ENCODE results near the gene ANK3.
A peak's percentile ranks its signal among the peaks of the same experiment; 100 is the strongest.

Gene ANK3

DNA sequence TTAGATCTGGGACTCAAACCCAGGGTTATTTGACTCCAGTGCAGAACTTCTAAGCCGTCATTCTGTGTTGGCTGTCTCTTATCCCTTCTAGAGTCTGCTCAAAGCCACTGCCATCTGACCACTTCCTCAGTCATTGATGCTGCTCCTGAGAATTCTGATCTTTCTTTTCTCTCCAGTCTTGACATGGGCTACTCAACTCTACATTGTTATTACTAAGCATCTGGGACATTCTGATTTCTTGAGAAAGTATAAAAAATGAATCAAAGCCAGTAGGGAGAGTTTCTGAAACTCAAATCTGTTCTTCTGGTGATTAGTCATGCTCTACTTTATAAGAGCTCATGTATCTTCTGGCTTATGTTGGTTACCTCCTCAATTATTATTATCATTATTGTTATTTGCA, 48.7 kb downstream of the ANK3 start:
- DNase-seq = peak; percentile 45

GRCh38 chr10:60339757-60340156, 49.9 kb downstream of the ANK3 start:
- no peak for DNase-seq

- DNase-seq = no peak
Measured at GRCh38 chr10:60338786-60339185, 50.9 kb downstream of the ANK3 start.

GRCh38 chr10:60338002-60338564, 51.6 kb downstream of the ANK3 start:
- no peak for DNase-seq

GRCh38 chr10:60336901-60337630, 52.6 kb downstream of the ANK3 start:
- no peak for DNase-seq

DNA sequence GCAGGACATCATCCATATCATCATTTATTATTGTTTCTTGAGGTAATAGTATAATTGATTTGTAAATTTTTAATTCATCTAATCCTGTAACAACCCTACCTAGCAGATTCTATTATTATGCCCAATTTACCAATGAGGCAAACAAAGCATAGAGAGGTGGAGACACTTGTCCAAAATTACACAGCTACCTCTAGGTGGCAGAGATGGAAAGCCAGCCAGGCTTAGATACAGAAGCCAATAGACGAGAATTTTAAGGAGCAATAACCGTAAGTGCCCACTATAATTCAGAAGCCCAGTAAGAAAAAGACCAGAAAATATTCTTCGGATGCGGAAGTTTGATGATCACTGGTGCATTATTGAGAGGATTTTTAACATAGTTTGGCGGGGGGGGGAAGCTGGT, 54.0 kb downstream of the ANK3 start:
- DNase-seq = no peak

DNA sequence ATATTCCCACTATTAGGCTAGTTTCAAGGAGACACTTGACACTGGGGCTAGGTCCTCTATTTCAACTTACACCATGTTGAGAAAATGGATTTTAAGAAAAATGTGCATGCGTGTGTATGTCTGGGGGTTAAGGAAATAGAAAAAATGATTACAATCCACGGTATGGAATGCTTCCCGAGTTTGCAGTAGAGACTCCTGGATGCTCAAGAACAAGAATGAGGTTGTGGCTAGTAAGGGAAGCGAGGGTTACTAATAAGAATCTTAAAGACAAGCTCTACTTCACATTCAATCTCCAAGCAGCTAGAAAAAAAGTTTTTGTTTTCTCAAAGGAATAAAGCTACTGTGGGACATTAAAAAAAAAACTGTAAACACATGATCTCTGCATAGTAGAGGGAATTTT, 54.7 kb downstream of the ANK3 start:
- no peak for DNase-seq

DNA sequence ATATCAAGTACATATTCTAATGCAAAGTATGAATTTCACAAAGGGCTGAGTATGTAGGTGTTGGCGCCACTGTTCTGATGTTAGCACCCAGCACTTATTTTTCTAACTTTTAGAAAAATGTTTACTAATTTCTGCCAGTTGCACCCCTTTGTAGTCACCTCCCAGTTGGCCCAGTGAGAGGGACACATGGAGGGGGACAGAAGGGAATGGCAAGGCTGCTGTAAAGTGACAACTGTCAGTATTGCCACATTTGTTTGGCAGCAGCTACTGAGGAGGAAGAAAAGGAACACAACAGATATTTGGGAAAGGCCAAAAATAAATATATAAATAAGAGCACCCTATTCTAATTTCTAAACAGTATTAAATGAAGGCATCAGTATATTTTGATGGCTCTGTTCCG, 57.3 kb downstream of the ANK3 start:
- DNase-seq = no peak

GRCh38 chr10:60331886-60332285, 57.8 kb downstream of the ANK3 start:
- DNase-seq = no peak

GRCh38 chr10:60323162-60323561, 66.5 kb downstream of the ANK3 start:
- no peak for DNase-seq

DNA sequence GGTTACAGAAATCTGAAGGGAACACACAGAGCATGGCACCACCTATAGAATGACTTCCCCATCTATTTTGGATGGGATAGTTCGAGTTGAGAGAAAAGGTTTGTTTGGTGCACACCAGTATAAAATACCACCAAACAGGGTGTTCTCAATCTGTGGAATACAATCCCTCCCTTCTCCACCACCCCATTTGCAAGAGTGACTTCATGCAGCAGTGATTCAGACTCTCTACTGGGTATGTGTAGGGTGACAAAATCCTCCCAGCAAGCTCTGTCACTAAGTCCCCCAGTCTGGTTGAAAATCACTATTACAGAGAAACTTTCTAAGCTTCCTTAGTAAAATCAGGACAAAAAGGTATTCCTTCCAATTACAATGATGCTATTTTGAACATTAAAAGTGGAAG, 69.0 kb downstream of the ANK3 start:
- no peak for DNase-seq

DNA sequence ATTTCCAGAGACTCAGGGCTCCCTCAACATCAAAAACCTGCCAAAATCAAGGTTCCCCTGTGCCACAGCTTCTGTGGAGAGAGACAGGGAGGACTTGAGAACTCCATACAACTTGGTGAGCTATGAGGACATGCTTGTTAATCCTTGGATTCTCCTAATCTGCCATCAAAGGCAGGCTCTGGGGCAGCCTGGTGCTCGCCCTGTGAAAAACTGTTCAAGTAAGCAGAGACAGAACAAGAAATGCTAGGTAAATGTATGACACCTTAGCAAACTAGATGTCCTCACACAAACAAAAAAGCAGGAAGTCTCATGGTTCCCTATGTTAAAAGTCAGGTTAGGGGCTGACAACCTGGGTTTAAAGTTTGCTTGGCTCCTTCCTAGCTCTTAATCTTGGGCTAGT, 73.6 kb downstream of the ANK3 start:
- no peak for DNase-seq

DNA sequence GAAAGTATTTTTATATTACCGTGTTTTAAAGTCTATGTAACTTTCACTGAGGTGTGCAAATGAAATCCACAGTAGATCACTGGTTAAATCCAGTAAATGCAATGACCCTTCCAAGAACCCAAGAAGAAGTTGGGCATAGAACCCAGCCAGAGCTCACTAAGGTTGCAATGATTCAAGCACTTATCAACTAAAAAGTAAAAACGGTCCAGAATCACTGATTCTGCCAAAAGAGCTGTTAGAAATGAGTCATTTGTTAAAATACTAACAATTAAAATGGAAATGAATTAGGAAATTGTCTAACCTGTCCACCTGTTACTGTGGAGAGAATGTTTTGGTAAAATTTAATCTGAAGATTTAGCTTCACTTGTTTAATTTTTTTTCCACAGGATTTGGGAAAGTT, 74.4 kb downstream of the ANK3 start:
- no peak for DNase-seq

DNA sequence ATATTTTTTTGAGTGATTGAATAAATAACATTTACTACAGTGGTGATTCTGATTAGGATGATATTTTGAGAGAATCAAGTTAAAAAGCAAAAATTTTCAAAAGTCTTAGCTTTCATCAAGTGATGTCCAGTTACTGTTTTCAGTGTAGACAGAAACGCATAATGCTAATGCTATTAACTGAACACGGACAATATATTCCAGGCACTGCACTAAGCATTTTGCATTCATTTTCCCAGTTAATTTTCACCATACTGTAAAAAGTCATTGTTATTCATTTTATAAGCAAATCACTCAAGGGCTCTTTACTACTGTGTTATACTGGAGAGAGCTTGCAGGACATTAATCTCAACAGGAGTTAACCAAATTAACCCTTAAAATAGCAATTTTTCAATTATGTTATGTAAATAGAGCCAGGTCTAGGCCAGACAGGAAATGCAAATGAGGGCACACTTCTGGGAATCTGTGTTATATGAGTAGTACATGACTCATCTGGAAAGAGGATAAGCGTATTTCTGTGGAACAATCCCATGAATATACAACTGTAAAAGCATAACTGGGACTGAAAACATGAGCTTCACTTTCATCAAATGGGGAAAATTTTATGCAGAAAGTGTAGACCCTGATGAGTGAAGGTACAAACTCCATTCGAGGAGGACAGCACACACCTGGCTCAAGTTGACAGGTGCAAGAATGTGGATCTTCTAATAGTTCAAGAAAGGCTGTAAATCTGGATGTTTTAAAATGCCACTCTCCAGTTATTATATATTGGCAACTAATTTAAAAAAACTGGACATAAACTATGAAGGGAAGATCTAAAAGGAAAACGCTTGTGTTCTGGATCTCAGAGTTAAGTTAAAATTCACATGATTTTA, 75.4 kb downstream of the ANK3 start:
- peak; percentile 52 for DNase-seq

GRCh38 chr10:60313589-60313952, 76.1 kb downstream of the ANK3 start:
- no peak for DNase-seq

- no peak for DNase-seq
Measured at GRCh38 chr10:60312818-60313588, 76.7 kb downstream of the ANK3 start.

GRCh38 chr10:60311821-60312220, 77.9 kb downstream of the ANK3 start:
- DNase-seq = no peak

- DNase-seq = no peak
Measured at GRCh38 chr10:60310740-60311139, 78.9 kb downstream of the ANK3 start.

- DNase-seq = no peak
Measured at GRCh38 chr10:60309891-60310290, 79.8 kb downstream of the ANK3 start.

DNA sequence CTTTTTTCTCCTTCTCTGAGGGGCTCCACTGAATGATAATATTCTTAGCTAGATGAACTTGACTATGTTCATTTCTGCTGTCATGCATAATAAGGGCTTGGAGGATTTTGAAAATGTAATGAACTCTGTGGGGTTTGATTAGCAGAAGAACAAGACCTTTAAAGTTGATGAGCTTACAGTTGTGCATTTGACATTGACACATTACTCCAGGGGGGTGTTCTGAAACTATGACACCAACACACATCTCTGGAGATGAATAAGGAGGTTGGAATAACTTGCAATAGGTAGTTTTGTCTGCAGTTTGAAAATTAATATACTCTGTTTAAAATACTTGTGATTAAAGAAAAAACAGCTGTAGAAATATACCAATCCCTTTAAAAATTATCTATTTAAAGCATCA, 80.3 kb downstream of the ANK3 start:
- no peak for DNase-seq

DNA sequence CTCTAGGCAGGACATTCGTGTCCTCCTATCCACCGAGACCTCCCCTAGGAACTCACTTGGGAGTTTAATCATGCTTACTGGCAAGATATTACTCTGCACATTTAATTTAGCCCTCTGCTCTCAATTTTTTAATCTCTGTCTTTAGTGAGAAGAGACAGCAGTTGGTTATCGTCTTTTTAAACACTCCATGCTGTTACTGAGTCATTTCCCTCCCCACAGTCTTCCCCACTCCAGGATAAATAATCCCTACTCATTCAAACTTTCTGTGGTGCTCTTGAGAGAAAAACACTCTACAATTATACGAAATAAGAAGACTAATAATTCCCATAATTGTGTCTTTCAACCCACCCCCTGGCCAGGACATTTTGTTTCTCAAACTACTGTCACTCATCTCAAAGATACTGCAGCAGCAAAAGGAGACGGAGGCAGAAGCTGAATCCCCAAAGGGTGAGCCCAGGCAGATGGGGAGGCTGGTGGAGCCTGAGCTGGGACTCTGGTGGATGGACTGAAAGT, 84.2 kb downstream of the ANK3 start:
- no peak for DNase-seq

- DNase-seq = no peak
Measured at GRCh38 chr10:60304829-60305379, 84.8 kb downstream of the ANK3 start.

DNA sequence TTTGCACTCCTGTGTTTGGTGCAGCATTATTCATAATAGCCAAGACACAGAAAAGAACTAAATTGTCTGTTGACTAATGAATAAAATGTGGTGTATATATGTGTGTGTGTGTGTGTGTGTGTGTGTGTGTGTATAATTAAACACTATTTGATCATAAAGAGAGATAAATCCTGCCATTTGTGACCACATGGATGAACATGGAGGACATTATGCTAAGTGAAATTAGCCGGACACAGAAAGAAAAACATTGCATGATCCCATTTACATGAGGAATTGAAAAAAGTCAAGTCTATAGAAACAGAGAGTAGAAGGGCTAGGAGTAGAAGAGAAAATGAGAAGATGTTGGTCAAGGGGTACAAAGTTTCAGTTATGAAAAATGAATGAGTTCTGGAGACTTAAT, 85.9 kb downstream of the ANK3 start:
- DNase-seq = no peak
